ENCODE data around the gene ATP2C2.
A peak's percentile ranks its signal among the peaks of the same experiment; 100 is the strongest.
"Not testable (repeated sequence)": the region's sequence is repeated elsewhere in the genome, so short reads cannot be mapped to it uniquely, and the experiment has no call there.

ATP2C2 gene

GRCh38 chr16:84368308-84368996 lies at the start of gene ATP2C2:
Gene ATP2C2, plus strand, starts transcription at chr16:84368538. Its CDS starts 78 bp downstream, at chr16:84368616.
- DNase-seq = no peak

GRCh38 chr16:84319146-84319760 lies 49.1 kb upstream of the ATP2C2 start:
- no peak for DNase-seq

- no peak for DNase-seq
Observed at GRCh38 chr16:84320511-84320910, 47.8 kb upstream of the ATP2C2 start.

GRCh38 chr16:84321932-84322331 lies 46.4 kb upstream of the ATP2C2 start:
- DNase-seq = no peak

- DNase-seq = no peak
Observed at GRCh38 chr16:84322749-84323148, 45.6 kb upstream of the ATP2C2 start.

- DNase-seq = no peak
Observed at GRCh38 chr16:84323606-84324005, 44.7 kb upstream of the ATP2C2 start.

GRCh38 chr16:84324434-84325262 lies 43.7 kb upstream of the ATP2C2 start:
- no peak for DNase-seq

- no peak for DNase-seq
Observed at GRCh38 chr16:84326545-84326944, 41.8 kb upstream of the ATP2C2 start.

GRCh38 chr16:84327926-84328505 lies 40.3 kb upstream of the ATP2C2 start:
- no peak for DNase-seq

GRCh38 chr16:84329016-84329415 lies 39.3 kb upstream of the ATP2C2 start:
- DNase-seq = no peak

GRCh38 chr16:84329843-84330684 lies 38.3 kb upstream of the ATP2C2 start:
- DNase-seq = no peak

- DNase-seq = no peak
Observed at GRCh38 chr16:84330685-84331050, 37.7 kb upstream of the ATP2C2 start.

GRCh38 chr16:84331998-84332780 lies 36.1 kb upstream of the ATP2C2 start:
- DNase-seq = peak; percentile 8

GRCh38 chr16:84332975-84333684 lies 35.2 kb upstream of the ATP2C2 start:
- no peak for DNase-seq

- no peak for DNase-seq
Observed at GRCh38 chr16:84334058-84334457, 34.3 kb upstream of the ATP2C2 start.

GRCh38 chr16:84334482-84334881 lies 33.9 kb upstream of the ATP2C2 start:
- no peak for DNase-seq

GRCh38 chr16:84337236-84337635 lies 31.1 kb upstream of the ATP2C2 start:
- DNase-seq = not testable (repeated sequence)

- DNase-seq = no peak
Observed at GRCh38 chr16:84339311-84339710, 29.0 kb upstream of the ATP2C2 start.

- no peak for DNase-seq
Observed at GRCh38 chr16:84339766-84340165, 28.6 kb upstream of the ATP2C2 start.

- DNase-seq = no peak
Observed at GRCh38 chr16:84340325-84341040, 27.9 kb upstream of the ATP2C2 start.

Measured in fibroblast of skin of right biceps (primary cell).